Liver (tissue), 10 donors: Measurements from ENCODE around the gene FIGLA. TPM values are rescaled to one million over a fixed set of nuclear protein-coding genes. Genes with fewer than 3 reads are reported as not detected.

Experiments
- DNase-seq: peaks from one replicate; pipeline ENCODE4 v3.0.0-alpha.2; 2017; ENCODE audit warnings: low spot score
- H3K27ac ChIP-seq, 2 donors: one replicate each; pipeline ENCODE4 v1.7.0; 2013; ENCODE audit warnings: inconsistent platforms in 2 of 2, low read length in 2 of 2, control low read depth in 1 of 2, low read depth in 1 of 2, mild to moderate bottlenecking in 1 of 2
- H3K27me3 ChIP-seq, 4 donors: one replicate each; pipeline versions ENCODE4 v1.6.1 to v1.7.0; 2013; ENCODE audit warnings: low read length in 3 of 4, inconsistent platforms in 1 of 4, mild to moderate bottlenecking in 1 of 4, moderate library complexity in 1 of 4; ENCODE audit not compliant: control insufficient read depth in 4 of 4, insufficient read depth in 4 of 4
- H3K36me3 ChIP-seq, 4 donors: one replicate each; pipeline versions ENCODE4 v1.6.1 to v1.7.0; 2013; ENCODE audit warnings: low read length in 3 of 4, mild to moderate bottlenecking in 3 of 4, low read depth in 1 of 4, moderate library complexity in 1 of 4; ENCODE audit not compliant: control insufficient read depth in 4 of 4, insufficient read depth in 3 of 4
- H3K4me1 ChIP-seq, 4 donors: one replicate each; pipeline versions ENCODE4 v1.6.1 to v1.7.0; 2013; ENCODE audit warnings: low read length in 3 of 4, mild to moderate bottlenecking in 3 of 4, moderate library complexity in 1 of 4; ENCODE audit not compliant: control insufficient read depth in 4 of 4, insufficient read depth in 4 of 4
- H3K4me3 ChIP-seq, 3 donors: one replicate each; pipeline versions ENCODE4 v1.6.1 to v1.7.0; 2013; ENCODE audit warnings: low read length in 3 of 3, control low read depth in 1 of 3, low read depth in 1 of 3, mild to moderate bottlenecking in 1 of 3
- H3K9ac ChIP-seq, 2 donors: one replicate each; pipeline ENCODE4 v1.7.0; 2013; ENCODE audit warnings: low read length in 2 of 2, mild to moderate bottlenecking in 2 of 2, moderate library complexity in 2 of 2, control low read depth in 1 of 2, low read depth in 1 of 2
- H3K9me3 ChIP-seq, 4 donors: one replicate each; pipeline versions ENCODE4 v1.6.1 to v1.7.0; 2013; ENCODE audit warnings: low read length in 3 of 4; ENCODE audit not compliant: control insufficient read depth in 4 of 4
- CTCF ChIP-seq: fragments of 150-350 bp; IDR thresholded peaks from 2 replicates; pipeline ENCODE4 v1.5.1; 2017; ENCODE audit warnings: improper control_type of control experiment, low read depth, low read length; ENCODE audit not compliant: missing input control
- EGR1 ChIP-seq, 2 donors: IDR thresholded peaks; 2 replicates each; pipeline ENCODE4 v1.6.1; 2016 to 2018; ENCODE audit warnings: antibody characterized with exemption in 2 of 2, low read depth in 2 of 2
- GABPA ChIP-seq, 2 donors: IDR thresholded peaks in 1 of 2; conservative IDR thresholded peaks in 1 of 2; 2 replicates each; pipeline ENCODE4 v1.6.1; 2016; ENCODE audit warnings: antibody characterized with exemption in 2 of 2, mild to moderate bottlenecking in 1 of 2, moderate library complexity in 1 of 2
- MAX ChIP-seq: IDR thresholded peaks from 2 replicates; pipeline ENCODE4 v1.6.1; 2016; ENCODE audit warnings: antibody characterized with exemption
- NR2F2 ChIP-seq: IDR thresholded peaks from 2 replicates; pipeline ENCODE4 v1.6.1; 2016; ENCODE audit warnings: antibody characterized with exemption
- SP1 ChIP-seq: IDR thresholded peaks from 2 replicates; pipeline ENCODE4 v1.6.1; 2018; ENCODE audit warnings: antibody characterized with exemption, mild to moderate bottlenecking
- TAF1 ChIP-seq: conservative IDR thresholded peaks from 2 replicates; pipeline ENCODE4 v1.6.1; 2016; ENCODE audit warnings: antibody characterized with exemption, mild to moderate bottlenecking
- WGBS: extraction: QIAGEN DNeasy Blood & Tissue Kit; methylation state at CpG from one replicate; pipeline ENCODE4 v1.1.7; 2013; 5-methylcytosine and 5-hydroxymethylcytosine counted together
- polyA plus RNA-seq, 2 donors: library from polyadenylated mRNA; stranded (reverse) in 1 of 2; unstranded in 1 of 2; fragments of 200-250 nt in 1 of 2; fragments of >200 nt in 1 of 2; fragmentation: Nextera tagmentation in 1 of 2; extraction: Ambion mirVana in 1 of 2; gene quantifications; one replicate each; pipeline versions ENCODE4 v1.2.1 to v1.2.3, GENCODE V29; 2013 to 2015
- small RNA-seq: library from RNA; depleted of rRNA; stranded (forward); fragments of <200 nt; gene quantifications from one replicate; pipeline ENCODE3, GENCODE V24; 2014
- total RNA-seq, 2 donors: library from RNA; depleted of rRNA; stranded (reverse); fragments of >200 nt; gene quantifications; one replicate each; pipeline ENCODE4 v1.2.3, GENCODE V29; 2014
- TF ChIP-seq, protein P1 (sequence below): IDR thresholded peaks from 2 replicates; pipeline ENCODE4 v1.6.1; 2016; ENCODE audit warnings: antibody characterized with exemption
- donor health status: healthy.
- donor health status: healthy.
- donor health status: healthy.
- donor health status: healthy.
- donor health status: healthy.

The FIGLA gene
- total and polyA plus RNA-seq, 4 donors: not detected

GRCh38 chr2:70729647-70730046 lies 60.8 kb downstream of the FIGLA start (continued):
- TF ChIP-seq SP1 (no peak), MAX (no peak), NR2F2 (no peak), TAF1 (no peak), CTCF (no peak), GABPA (IDR thresholded peaks at IDR 0.05 in 1 of 2, conservative IDR thresholded peaks at IDR 0.05 in 1 of 2) (no peak)

GRCh38 chr2:70728128-70728527 lies 62.3 kb downstream of the FIGLA start:
- TF ChIP-seq, protein P1, sequence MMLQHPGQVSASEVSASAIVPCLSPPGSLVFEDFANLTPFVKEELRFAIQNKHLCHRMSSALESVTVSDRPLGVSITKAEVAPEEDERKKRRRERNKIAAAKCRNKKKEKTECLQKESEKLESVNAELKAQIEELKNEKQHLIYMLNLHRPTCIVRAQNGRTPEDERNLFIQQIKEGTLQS: no peak
- TF ChIP-seq GABPA (IDR thresholded peaks at IDR 0.05 in 1 of 2, conservative IDR thresholded peaks at IDR 0.05 in 1 of 2) (no peak), TAF1 (no peak), EGR1 (IDR thresholded peaks at IDR 0.05; ENCODE audit: low read depth in 2 of 2) (no peak)
- no peak for DNase-seq
- H3K36me3 ChIP-seq: no peaks in the 10 kb centered on the region
- H3K27me3 ChIP-seq: peaks cover 0 to 2% (median 0%) of the 10 kb centered on the region in 4 donors
- H3K9me3 ChIP-seq: no peaks in the 10 kb centered on the region
- H3K4me1 ChIP-seq: no peaks in the 10 kb centered on the region
- 78% methylated on average over 7 of the region's 7 CpGs for WGBS
- no peak overlapping the region for H3K27ac ChIP-seq
- H3K9ac ChIP-seq: no peak overlapping the region
- H3K4me3 ChIP-seq: no peak overlapping the region

Small RNAs within 50 kb of the gene (small RNA-seq; reads per million reads assigned to genes)
- not detected for gene HMGN2P21

Other genes with a start within 250 kb of the FIGLA start
- gene TGFA, start 236.8 kb downstream of the FIGLA start, total RNA-seq: 1 to 10 TPM; 1.4 to 2.9 TPM
- 1 to 10 TPM; 1.1 to 1.9 TPM for gene TGFA, start 236.8 kb downstream of the FIGLA start, polyA plus RNA-seq
- 100 to 1,000 TPM in 1 of 2 donors, under 1 TPM in 1; 0.08 to 156 TPM for gene ADD2, start 22.4 kb downstream of the FIGLA start, total RNA-seq
- gene ADD2, start 22.4 kb downstream of the FIGLA start, polyA plus RNA-seq: under 1 TPM in 1 of 2 donors, not detected in 1; 0.16 TPM
- gene CLEC4F, start 30.0 kb upstream of the FIGLA start, total RNA-seq: under 1 TPM; 0.19 to 0.25 TPM
- gene CLEC4F, start 30.0 kb upstream of the FIGLA start, polyA plus RNA-seq: under 1 TPM in 1 of 2 donors, not detected in 1; 0.03 TPM
- gene CD207, start 45.2 kb upstream of the FIGLA start, total RNA-seq: not detected
- gene CD207, start 45.2 kb upstream of the FIGLA start, polyA plus RNA-seq: not detected
- not detected for gene VAX2, start 109.9 kb upstream of the FIGLA start, total RNA-seq
- gene VAX2, start 109.9 kb upstream of the FIGLA start, polyA plus RNA-seq: under 1 TPM in 1 of 2 donors, not detected in 1; 0.05 TPM
- not detected for gene ATP6V1B1, start 145.3 kb upstream of the FIGLA start, total RNA-seq
- not detected for gene ATP6V1B1, start 145.3 kb upstream of the FIGLA start, polyA plus RNA-seq
- under 1 TPM; 0.33 to 0.50 TPM for gene ANKRD53, start 188.0 kb upstream of the FIGLA start, total RNA-seq
- gene ANKRD53, start 188.0 kb upstream of the FIGLA start, polyA plus RNA-seq: under 1 TPM; 0.29 to 0.46 TPM
- gene TEX261, start 204.2 kb upstream of the FIGLA start, total RNA-seq: 10 to 100 TPM; 15.0 to 54.8 TPM
- 10 to 100 TPM; 14.2 to 33.8 TPM for gene TEX261, start 204.2 kb upstream of the FIGLA start, polyA plus RNA-seq